ENCODE data around the gene MADD. TPM values are rescaled to one million over a fixed set of nuclear protein-coding genes. Genes with fewer than 3 reads are reported as not detected.

The MADD gene
- total and polyA plus RNA-seq, 2 donors (not counting 1 experiment from before 2014, with no cell fraction given): 56.8 to 108 TPM

DNA sequence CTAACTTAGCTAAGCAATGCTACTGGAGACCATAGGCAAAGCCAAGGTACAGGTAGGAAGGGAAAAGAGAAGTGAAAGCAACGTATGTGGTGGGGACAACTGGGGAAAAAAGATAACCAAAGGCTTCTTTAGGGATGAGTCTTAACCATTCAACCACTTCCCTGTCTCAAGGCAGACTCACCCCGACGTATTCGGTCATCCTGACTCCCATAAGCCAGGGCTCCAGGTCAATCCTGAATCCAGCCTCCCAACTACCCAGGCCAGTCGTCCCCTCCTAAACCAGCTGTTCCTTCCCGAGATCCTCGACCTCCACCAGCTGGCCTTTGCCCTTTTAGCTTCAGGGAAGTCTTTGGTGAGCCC lies 21.6 kb upstream of the MADD start:
- H3K9ac ChIP-seq (ENCODE audit: low read length): peak overlapping the region; percentile 94
- Mint-ChIP-seq H3K4me1 (peaks cover 24% of the 10 kb centered on the region), H3K9me3 (ENCODE audit: insufficient read depth) (no peaks in the 10 kb centered on the region), H3K27me3 (no peaks in the 10 kb centered on the region), H3K4me3 (peak overlapping the region; percentile 99), H3K27ac (peak overlapping the region; percentile 99)
- ATAC-seq (ENCODE audit: low read depth): peak; percentile 11
- peak overlapping the region; percentile 65 to 99 (median 90) for H3K4me3 ChIP-seq (ENCODE audit: control extremely low read depth in 1 of 5, extremely low read depth in 1 of 5, insufficient read depth in 1 of 5, low read depth in 2 of 5, low read length in 4 of 5)
- intact Hi-C loops (cut with micrococcal nuclease): loop anchor here (1.0 to 2.0 kb wide), 7 partner anchors 21 to 331 kb away; partner anchors contain the start of genes NDUFS3, PACSIN3, PSMC3 and SLC39A13
- WGBS (ENCODE audit: insufficient coverage): 0% methylated on average over 6 of the region's 7 CpGs
- peak overlapping the region; percentile 92 for H3K4me2 ChIP-seq (replicated peaks; ENCODE audit: low read depth, low read length, poor library complexity, severe bottlenecking)
- peaks cover 0 to 23% of the 10 kb centered on the region in 2 experiments for H3K36me3 ChIP-seq (replicated peaks in 1 of 2; ENCODE audit: control extremely low read depth in 1 of 2, control insufficient read depth in 1 of 2, extremely low read depth in 1 of 2, insufficient read depth in 2 of 2, low read length in 1 of 2)
- peaks cover 31% of the 10 kb centered on the region for H3K79me2 ChIP-seq (ENCODE audit: control insufficient read depth, insufficient read depth, low read length)
- peak overlapping the region; percentile 56 to 79 for H3K27ac ChIP-seq (ENCODE audit: low read length in 2 of 2)
- peak overlapping the region; percentile 98 for H2AFZ ChIP-seq (ENCODE audit: insufficient read depth, low read depth, low read length, poor library complexity, severe bottlenecking)
- POLR2A ChIA-PET: interaction anchor here (0.6 to 3.9 kb wide), 10 partner anchors 9 to 178 kb away, joined by 3 to 29 read pairs (median 4); partner anchors contain the start of genes DDB2, MADD, PSMC3 and SPI1
- TF ChIP-seq, protein P1, sequence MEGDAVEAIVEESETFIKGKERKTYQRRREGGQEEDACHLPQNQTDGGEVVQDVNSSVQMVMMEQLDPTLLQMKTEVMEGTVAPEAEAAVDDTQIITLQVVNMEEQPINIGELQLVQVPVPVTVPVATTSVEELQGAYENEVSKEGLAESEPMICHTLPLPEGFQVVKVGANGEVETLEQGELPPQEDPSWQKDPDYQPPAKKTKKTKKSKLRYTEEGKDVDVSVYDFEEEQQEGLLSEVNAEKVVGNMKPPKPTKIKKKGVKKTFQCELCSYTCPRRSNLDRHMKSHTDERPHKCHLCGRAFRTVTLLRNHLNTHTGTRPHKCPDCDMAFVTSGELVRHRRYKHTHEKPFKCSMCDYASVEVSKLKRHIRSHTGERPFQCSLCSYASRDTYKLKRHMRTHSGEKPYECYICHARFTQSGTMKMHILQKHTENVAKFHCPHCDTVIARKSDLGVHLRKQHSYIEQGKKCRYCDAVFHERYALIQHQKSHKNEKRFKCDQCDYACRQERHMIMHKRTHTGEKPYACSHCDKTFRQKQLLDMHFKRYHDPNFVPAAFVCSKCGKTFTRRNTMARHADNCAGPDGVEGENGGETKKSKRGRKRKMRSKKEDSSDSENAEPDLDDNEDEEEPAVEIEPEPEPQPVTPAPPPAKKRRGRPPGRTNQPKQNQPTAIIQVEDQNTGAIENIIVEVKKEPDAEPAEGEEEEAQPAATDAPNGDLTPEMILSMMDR (IDR thresholded peaks at IDR 0.05): no peak
- no peak for TF ChIP-seq EZH2 (IDR thresholded peaks at IDR 0.05; ENCODE audit: borderline replicate concordance, insufficient read depth, low read depth, low read length, poor library complexity, severe bottlenecking)
- H4K20me1 ChIP-seq (ENCODE audit: control insufficient read depth, insufficient read depth, low read length, poor library complexity, severe bottlenecking): no peaks in the 10 kb centered on the region
- H3K27me3 ChIP-seq (replicated peaks in 1 of 4; ENCODE audit: control extremely low read depth in 1 of 4, control insufficient read depth in 3 of 4, insufficient read depth in 4 of 4, low read length in 3 of 4): no peaks in the 10 kb centered on the region
- DNase-seq: no peak
- H3K4me1 ChIP-seq (ENCODE audit: control insufficient read depth in 2 of 2, insufficient read depth in 2 of 2, low read length in 2 of 2): peaks cover 13 to 22% of the 10 kb centered on the region in 2 donors
- CTCF ChIA-PET: interaction anchor here (0.6 to 2.4 kb wide), 17 partner anchors 9 to 312 kb away, joined by 3 to 15 read pairs (median 5); partner anchors contain the start of genes CSTPP1, DDB2, NR1H3 and SLC39A13
- H3K9me3 ChIP-seq (ENCODE audit: control extremely low read depth in 1 of 3, control insufficient read depth in 2 of 3, insufficient read depth in 1 of 3, low read length in 2 of 3): no peaks in the 10 kb centered on the region

All from B cell (primary cell).